ENCODE measurements around the gene COP1. TPM values are rescaled to one million over a fixed set of nuclear protein-coding genes. Genes with fewer than 3 reads are reported as not detected.

COP1 gene
- 40.8 and 40.9 TPM in 2 replicates for total RNA-seq
- 12.8 and 16.5 TPM in 2 replicates for polyA plus RNA-seq
- polyA plus RNA-seq (2011; cell fraction: cytosol; rRNA removed) = 19.1 and 20.4 TPM in 2 replicates
- polyA plus RNA-seq (2011; cell fraction: nucleus; rRNA removed) = 23.6 and 27.6 TPM in 2 replicates
- polyA plus RNA-seq (2012) = 25.5 and 39.2 TPM in 2 replicates
- 56.1 and 70.7 TPM in 2 replicates for polyA minus RNA-seq
- polyA minus RNA-seq (2011; cell fraction: cytosol; rRNA and poly(A)+ RNA removed) = 34.5 TPM
- polyA minus RNA-seq (2011; cell fraction: nucleus; rRNA and poly(A)+ RNA removed) = 132 and 201 TPM in 2 replicates
- percentile 93 among the genes with signal in this experiment for Bru-seq, nascent RNA
- BruChase-seq, experiment 1, labeled RNA remaining after a 6-hour chase = percentile 77 among the genes with signal in this experiment
- BruChase-seq, experiment 2, labeled RNA remaining after a 2-hour chase = percentile 84 among the genes with signal in this experiment
- long read RNA-seq, transcript COP1-201 (19 exons, 2,124 nt) = minor isoform, 5 of 136 reads
- long read RNA-seq, transcript COP1-204 (20 exons, 3,033 nt) = major isoform, 53 of 136 reads
- long read RNA-seq, partial matches to known transcripts = 2 of 136 reads
- long read RNA-seq, other reads (novel, unspliced or antisense) = 73 of 136 reads

DNA sequence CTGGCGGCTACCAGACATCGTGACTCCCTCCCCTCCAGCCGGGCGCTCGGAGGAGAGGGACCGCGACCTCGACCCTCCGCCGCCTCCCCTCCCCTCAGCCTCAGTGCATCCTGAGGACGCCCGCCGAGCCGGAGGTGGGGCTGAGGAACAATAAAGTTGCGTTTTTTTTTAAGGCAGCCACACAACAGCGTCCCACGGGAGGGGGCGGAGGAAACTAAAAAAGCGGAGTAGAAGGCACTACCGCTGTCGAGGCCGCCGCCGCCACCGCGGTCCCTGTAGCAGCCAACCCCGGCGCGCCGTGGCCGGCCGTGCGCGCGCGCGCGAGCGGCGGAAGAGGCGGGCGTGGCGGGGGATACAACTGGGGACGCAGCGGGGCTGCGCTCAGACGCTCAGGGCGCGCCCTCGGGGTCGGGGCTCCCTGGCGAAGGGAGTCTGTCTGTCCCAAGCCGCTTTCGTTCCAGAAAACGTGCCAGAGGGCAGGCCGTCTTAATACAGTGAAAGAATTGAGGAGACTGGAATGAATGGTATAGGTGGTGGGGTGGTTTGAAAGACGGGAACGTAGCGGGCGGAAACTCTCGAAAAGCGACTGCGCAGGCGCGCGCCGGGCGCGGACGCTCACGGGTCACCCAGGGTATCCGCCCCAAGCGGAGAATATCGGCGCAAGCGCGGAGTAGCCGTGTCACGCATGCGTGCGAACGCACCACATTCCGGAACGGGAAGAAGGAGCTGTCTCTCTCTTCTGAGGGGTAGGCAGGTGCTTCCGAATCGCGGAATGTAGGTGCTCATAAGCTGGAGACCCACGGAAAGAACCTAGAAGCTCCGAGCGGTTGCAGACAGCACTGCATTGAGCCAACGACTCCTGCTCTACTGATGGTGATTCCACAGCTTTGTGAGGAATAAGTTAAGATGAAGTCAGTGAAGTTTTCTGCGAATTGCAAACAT, at the start of gene COP1:
COP1 (minus strand) TSS at position 326 of the 942 bp plus-strand sequence; CDS start at position 18, 308 bp downstream.
- peak; percentile 92 for FAIRE-seq

More for the DNA sequence above, at the start of gene COP1:
- Histone ChIP-seq H3K27ac (ENCODE audit: insufficient read depth, low read depth, low read length) (peak within 1 kb of the TSS; percentile 80), H3K9ac (replicated peaks; ENCODE audit: extremely low read depth, insufficient read depth, low read length) (peak within 1 kb of the TSS; percentile 91), H3K9me1 (replicated peaks; ENCODE audit: control insufficient read depth, extremely low read depth, insufficient read depth, low read length) (no peaks in the 10 kb centered on the region), H3K4me3 (replicated peaks in 1 of 3; ENCODE audit: insufficient read depth in 1 of 3, low read depth in 1 of 3, low read length in 3 of 3) (peak within 1 kb of the TSS; percentile 77 to 92 (median 87)), H3K4me1 (ENCODE audit: control insufficient read depth, extremely low read depth, insufficient read depth, low read length) (peaks cover 15% of the 10 kb centered on the region), H4K20me1 (replicated peaks; ENCODE audit: control insufficient read depth, extremely low read depth, insufficient read depth, low read length) (peaks cover 9% of the 10 kb centered on the region), H3K27me3 (ENCODE audit: control insufficient read depth in 2 of 2, insufficient read depth in 2 of 2, low read length in 2 of 2) (no peaks in the 10 kb centered on the region), H3K9me3 (replicated peaks; ENCODE audit: control insufficient read depth, insufficient read depth, low read length) (no peaks in the 10 kb centered on the region), H3K4me2 (ENCODE audit: insufficient read depth, low read length) (peak within 1 kb of the TSS; percentile 99), H3K79me2 (ENCODE audit: control insufficient read depth, insufficient read depth, low read length) (peaks cover 45% of the 10 kb centered on the region), H2AFZ (ENCODE audit: low read depth, low read length) (peak within 1 kb of the TSS; percentile 85), H3K36me3 (ENCODE audit: control insufficient read depth in 2 of 2, extremely low read depth in 1 of 2, insufficient read depth in 2 of 2, low read length in 2 of 2) (no peaks in the 10 kb centered on the region)
- dilution Hi-C loops (cut with MboI; ENCODE audit: extremely low pct_ligation_motif_present, low sequenced_read_pairs) (no loop called here), intact Hi-C loops (cut with micrococcal nuclease) (loop anchor here (5.0 to 10.0 kb wide), 3 partner anchors 90 to 832 kb away; no protein-coding TSS in a partner anchor)
- peak; percentile 86 for TF ChIP-seq POLR2A (IDR thresholded peaks at IDR 0.05; ENCODE audit: low read depth, low read length)
- TF ChIP-seq EZH2 (IDR thresholded peaks at IDR 0.05; ENCODE audit: borderline replicate concordance, low read depth, low read length, severe bottlenecking) = no peak
- TF ChIP-seq, protein P1, sequence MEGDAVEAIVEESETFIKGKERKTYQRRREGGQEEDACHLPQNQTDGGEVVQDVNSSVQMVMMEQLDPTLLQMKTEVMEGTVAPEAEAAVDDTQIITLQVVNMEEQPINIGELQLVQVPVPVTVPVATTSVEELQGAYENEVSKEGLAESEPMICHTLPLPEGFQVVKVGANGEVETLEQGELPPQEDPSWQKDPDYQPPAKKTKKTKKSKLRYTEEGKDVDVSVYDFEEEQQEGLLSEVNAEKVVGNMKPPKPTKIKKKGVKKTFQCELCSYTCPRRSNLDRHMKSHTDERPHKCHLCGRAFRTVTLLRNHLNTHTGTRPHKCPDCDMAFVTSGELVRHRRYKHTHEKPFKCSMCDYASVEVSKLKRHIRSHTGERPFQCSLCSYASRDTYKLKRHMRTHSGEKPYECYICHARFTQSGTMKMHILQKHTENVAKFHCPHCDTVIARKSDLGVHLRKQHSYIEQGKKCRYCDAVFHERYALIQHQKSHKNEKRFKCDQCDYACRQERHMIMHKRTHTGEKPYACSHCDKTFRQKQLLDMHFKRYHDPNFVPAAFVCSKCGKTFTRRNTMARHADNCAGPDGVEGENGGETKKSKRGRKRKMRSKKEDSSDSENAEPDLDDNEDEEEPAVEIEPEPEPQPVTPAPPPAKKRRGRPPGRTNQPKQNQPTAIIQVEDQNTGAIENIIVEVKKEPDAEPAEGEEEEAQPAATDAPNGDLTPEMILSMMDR (IDR thresholded peaks at IDR 0.05; ENCODE audit: extremely low read depth in 1 of 2, insufficient read depth in 1 of 2, low read depth in 1 of 2, low read length in 2 of 2) = no peak
- peak; percentile 94 for TF ChIP-seq POLR2AphosphoS5 (IDR thresholded peaks at IDR 0.05; ENCODE audit: insufficient read depth, low read depth, low read length)
- TF ChIP-seq, protein P2, sequence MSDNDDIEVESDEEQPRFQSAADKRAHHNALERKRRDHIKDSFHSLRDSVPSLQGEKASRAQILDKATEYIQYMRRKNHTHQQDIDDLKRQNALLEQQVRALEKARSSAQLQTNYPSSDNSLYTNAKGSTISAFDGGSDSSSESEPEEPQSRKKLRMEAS (IDR thresholded peaks at IDR 0.05; ENCODE audit: insufficient read depth, insufficient read length) = no peak
- no peak for TF ChIP-seq GATA2 (IDR thresholded peaks at IDR 0.05; ENCODE audit: insufficient read depth, insufficient read length, low read depth, low read length)
- TF ChIP-seq MYC (IDR thresholded peaks at IDR 0.05; ENCODE audit: low read depth, low read length) = no peak
- no peak for TF ChIP-seq JUN (IDR thresholded peaks at IDR 0.05; ENCODE audit: borderline replicate concordance, insufficient read depth, insufficient read length, low read depth)
- ChIA-PET CTCF (interaction anchor here (0.8 to 1.4 kb wide), 4 partner anchors 13 to 1055 kb away, joined by 3 to 5 read pairs (median 3); no protein-coding TSS in a partner anchor), POLR2A (interaction anchor here (0.7 kb wide), 1 partner anchor 12 kb away, joined by 3 read pairs; no protein-coding TSS in a partner anchor)
- BruUV-seq (replicated peaks) = no TSS peak
- peak; percentile 95 for DNase-seq (ENCODE audit: low read depth, low spot score)

Data from endothelial cell of umbilical vein (primary cell).